GM12864 (cell line): ENCODE data around the gene GALNT7.
A peak's percentile ranks its signal among the peaks of the same experiment; 100 is the strongest.

Experiments used
- DNase-seq: peaks from one replicate; pipeline ENCODE4 v3.0.0-alpha.2; 2011; ENCODE audit warnings: low read depth
- H3K4me3 ChIP-seq: 2 replicates; pipeline ENCODE4 v1.5.1; 2011; ENCODE audit warnings: mild to moderate bottlenecking, low read depth, low read length, control low read depth
- TF ChIP-seq, protein P1 (sequence below): IDR thresholded peaks from 2 replicates; pipeline ENCODE4 v1.5.1; 2011; ENCODE audit warnings: low read depth, mild to moderate bottlenecking, moderate library complexity, low read length, control low read depth, inconsistent platforms; ENCODE audit errors: missing control alignments

Gene GALNT7

GRCh38 chr4:173247321-173247720, 78.7 kb downstream of the GALNT7 start:
- TF ChIP-seq, protein P1, sequence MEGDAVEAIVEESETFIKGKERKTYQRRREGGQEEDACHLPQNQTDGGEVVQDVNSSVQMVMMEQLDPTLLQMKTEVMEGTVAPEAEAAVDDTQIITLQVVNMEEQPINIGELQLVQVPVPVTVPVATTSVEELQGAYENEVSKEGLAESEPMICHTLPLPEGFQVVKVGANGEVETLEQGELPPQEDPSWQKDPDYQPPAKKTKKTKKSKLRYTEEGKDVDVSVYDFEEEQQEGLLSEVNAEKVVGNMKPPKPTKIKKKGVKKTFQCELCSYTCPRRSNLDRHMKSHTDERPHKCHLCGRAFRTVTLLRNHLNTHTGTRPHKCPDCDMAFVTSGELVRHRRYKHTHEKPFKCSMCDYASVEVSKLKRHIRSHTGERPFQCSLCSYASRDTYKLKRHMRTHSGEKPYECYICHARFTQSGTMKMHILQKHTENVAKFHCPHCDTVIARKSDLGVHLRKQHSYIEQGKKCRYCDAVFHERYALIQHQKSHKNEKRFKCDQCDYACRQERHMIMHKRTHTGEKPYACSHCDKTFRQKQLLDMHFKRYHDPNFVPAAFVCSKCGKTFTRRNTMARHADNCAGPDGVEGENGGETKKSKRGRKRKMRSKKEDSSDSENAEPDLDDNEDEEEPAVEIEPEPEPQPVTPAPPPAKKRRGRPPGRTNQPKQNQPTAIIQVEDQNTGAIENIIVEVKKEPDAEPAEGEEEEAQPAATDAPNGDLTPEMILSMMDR = no peak
- H3K4me3 ChIP-seq = no peak overlapping the region
- DNase-seq = no peak

DNA sequence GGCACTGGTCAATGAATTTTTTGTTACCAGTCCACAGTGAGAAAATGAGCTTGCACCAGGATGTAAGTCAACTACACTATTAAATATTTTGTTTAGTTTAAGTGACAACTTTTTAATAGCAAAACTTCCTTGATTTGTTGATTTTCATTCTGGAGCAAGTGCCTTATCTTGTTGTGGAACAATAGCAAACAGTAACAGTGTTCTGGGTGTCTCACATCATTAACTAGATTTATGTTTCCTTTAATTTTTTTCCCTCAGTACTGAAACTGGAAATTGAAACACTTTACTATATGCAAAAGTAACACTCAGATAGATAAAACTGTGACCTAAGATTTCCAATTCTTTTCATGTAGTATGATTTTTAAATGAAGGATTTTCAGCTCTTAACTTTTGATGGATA, 80.1 kb downstream of the GALNT7 start:
- DNase-seq = no peak
- TF ChIP-seq, protein P1 = no peak
- H3K4me3 ChIP-seq = no peak overlapping the region

GRCh38 chr4:173252024-173252935, 83.7 kb downstream of the GALNT7 start:
- DNase-seq = peak; percentile 30
- H3K4me3 ChIP-seq = no peak overlapping the region
- TF ChIP-seq, protein P1 = no peak

DNA sequence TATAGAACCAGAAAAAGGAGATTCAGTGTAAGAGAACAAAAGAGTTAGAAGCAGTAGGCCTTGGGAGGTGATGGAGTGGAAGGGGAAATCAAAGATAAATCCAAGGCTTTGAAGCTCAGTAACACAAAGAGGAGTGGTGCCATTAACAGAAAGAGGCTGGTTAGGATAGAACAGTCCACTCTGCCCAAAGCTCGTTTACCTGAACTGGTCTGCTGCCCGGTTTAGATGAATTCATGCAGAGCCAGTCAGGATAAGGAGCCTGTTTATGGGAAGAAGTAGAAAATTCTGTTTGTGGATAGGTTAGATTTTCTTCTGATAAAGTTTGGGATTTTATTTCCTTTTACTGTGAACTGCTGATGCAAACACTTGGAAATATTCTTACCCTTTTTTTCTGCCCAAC, 85.0 kb downstream of the GALNT7 start:
- TF ChIP-seq, protein P1 = no peak
- DNase-seq = no peak

GRCh38 chr4:173254646-173255045, 86.0 kb downstream of the GALNT7 start:
- TF ChIP-seq, protein P1 = no peak
- H3K4me3 ChIP-seq = no peak overlapping the region
- DNase-seq = no peak

More for the DNA sequence above, 85.0 kb downstream of the GALNT7 start:
- no peak overlapping the region for H3K4me3 ChIP-seq

GRCh38 chr4:173256825-173257224, 88.2 kb downstream of the GALNT7 start:
- TF ChIP-seq, protein P1 = no peak

More at GRCh38 chr4:173256825-173257224, 88.2 kb downstream of the GALNT7 start:
- no peak for DNase-seq
- no peak overlapping the region for H3K4me3 ChIP-seq
